WTC11 (cell line): Measurements from ENCODE around the gene TBC1D14.

Source experiments
- ATF1 ChIP-seq: sonication (generic); formaldehyde crosslinking; IDR thresholded peaks from 2 replicates; pipeline ENCODE4 v1.8.1; 2023; ENCODE audit warnings: mild to moderate bottlenecking, moderate library complexity, missing genetic modification reagents
- CTCF ChIP-seq: fragments of 200-600 bp; IDR thresholded peaks from 2 replicates; pipeline ENCODE4 v1.8.0; 2022; ENCODE audit warnings: antibody characterized with exemption
- GTF2I ChIP-seq: fragments of 250-450 bp; sonication (Bioruptor Pico); conservative IDR thresholded peaks from 2 replicates; pipeline ENCODE4 v1.4.0; 2021; ENCODE audit warnings: mild to moderate bottlenecking
- JUN ChIP-seq: sonication (generic); formaldehyde crosslinking; IDR thresholded peaks from 2 replicates; pipeline ENCODE4 v1.8.0; 2023; ENCODE audit warnings: mild to moderate bottlenecking, missing genetic modification reagents
- MAX ChIP-seq: sonication (generic); formaldehyde crosslinking; IDR thresholded peaks from 2 replicates; pipeline ENCODE4 v1.8.0; 2022; ENCODE audit warnings: mild to moderate bottlenecking, missing genetic modification reagents
- NR1H2 ChIP-seq: sonication (generic); formaldehyde crosslinking; IDR thresholded peaks from 2 replicates; pipeline ENCODE4 v1.9.0; 2021; ENCODE audit warnings: mild to moderate bottlenecking, moderate library complexity, missing genetic modification reagents
- SP1 ChIP-seq: sonication (generic); formaldehyde crosslinking; conservative IDR thresholded peaks from 2 replicates; pipeline ENCODE4 v1.8.1; 2022; ENCODE audit warnings: missing genetic modification reagents
- TCF7 ChIP-seq: sonication (generic); formaldehyde crosslinking; IDR thresholded peaks from 2 replicates; pipeline ENCODE4 v1.8.0; 2022; ENCODE audit warnings: mild to moderate bottlenecking, low read depth, missing genetic modification reagents, moderate library complexity
- USF1 ChIP-seq: sonication (generic); formaldehyde crosslinking; IDR thresholded peaks from 2 replicates; pipeline ENCODE4 v1.8.0; 2022; ENCODE audit warnings: mild to moderate bottlenecking, missing genetic modification reagents
- ZNF121 ChIP-seq: sonication (generic); formaldehyde crosslinking; IDR thresholded peaks from 2 replicates; pipeline ENCODE4 v1.8.0; 2023; ENCODE audit warnings: missing genetic modification reagents

GRCh38 chr4:7021355-7021754 is 111.7 kb downstream of the TBC1D14 start:
- TF ChIP-seq ATF1 (CRISPR knock-in tag), result no peak
- no peak for TF ChIP-seq CTCF
- no peak for TF ChIP-seq TCF7
- no peak for TF ChIP-seq NR1H2 (CRISPR knock-in tag)
- TF ChIP-seq GTF2I (CRISPR knock-in tag), result no peak
- TF ChIP-seq MAX (CRISPR knock-in tag), result no peak
- no peak for TF ChIP-seq JUN (CRISPR knock-in tag)
- peak; percentile 29; the same call in 1 of the 2 replicates for TF ChIP-seq ZNF121 (CRISPR knock-in tag)
- TF ChIP-seq SP1, result no peak
- no peak for TF ChIP-seq USF1 (CRISPR knock-in tag)
